H1 (cell line): Measurements from ENCODE around the gene ANKS1B. TPM values are rescaled to one million over a fixed set of nuclear protein-coding genes. Genes with fewer than 3 reads are reported as not detected.

ENCODE experiments used
- KDM5A ChIP-seq: fragments of 200-600 bp; IDR thresholded peaks from 2 replicates; pipeline ENCODE4 v1.7.1; 2012; ENCODE audit warnings: mild to moderate bottlenecking, low read length, inconsistent platforms, mixed read lengths
- polyA plus RNA-seq, 7 experiments: library from polyadenylated mRNA; depleted of rRNA in 3 of 7; stranded (reverse) in 5 of 7; unstranded in 2 of 7; fragments of >200 nt in 5 of 7; fragments of 200-250 nt in 2 of 7; gene quantifications; 1 replicate in 5 of 7; 2 replicates in 1 of 7; 4 replicates in 1 of 7; pipeline versions ENCODE4 v1.2.1 to v1.2.3, GENCODE V29; 2011 to 2013; ENCODE audit warnings: missing spikeins in 2 of 7, mixed read lengths in 2 of 7
- total RNA-seq: library from RNA; stranded (reverse); fragmentation: NEBNext Ultra II Directional; extraction: Animal tissue kit (Norgen Biotek cat#: 25700); gene quantifications from 2 replicates; pipeline ENCODE4 v1.2.1, GENCODE V29; 2021
- TF ChIP-seq, protein P1 (sequence below): fragments of 300-600 bp; sonication (generic); IDR thresholded peaks from 2 replicates; pipeline ENCODE4 v1.7.1; 2012; ENCODE audit warnings: low read length, moderate library complexity, mild to moderate bottlenecking, inconsistent platforms; ENCODE audit not compliant: insufficient replicate concordance

ANKS1B gene
- total and polyA plus RNA-seq, 2 of the 8 experiments (the other 6 are each of a cell fraction or from before 2014, with no cell fraction given): 2.7 to 6.1 TPM

DNA sequence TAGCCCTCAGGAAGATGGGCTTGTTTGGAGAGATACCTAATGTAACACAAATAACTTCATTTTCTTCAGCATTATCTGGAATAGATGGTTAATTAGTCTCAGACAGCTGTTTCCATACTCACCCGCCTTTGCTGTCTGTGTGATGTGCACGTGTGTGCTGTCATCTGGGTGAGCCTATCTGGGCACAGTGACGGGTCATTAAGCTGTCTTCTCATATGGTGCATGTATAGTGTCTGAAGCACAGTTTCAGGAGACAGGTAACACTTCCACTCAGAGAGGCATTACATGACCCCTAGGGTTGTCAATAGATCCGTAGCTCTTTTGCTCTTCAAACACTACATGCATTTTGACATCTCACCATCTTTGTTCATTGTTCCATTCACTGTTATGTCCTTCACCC is 846.3 kb downstream of the ANKS1B start (continued):
- TF ChIP-seq, protein P1, sequence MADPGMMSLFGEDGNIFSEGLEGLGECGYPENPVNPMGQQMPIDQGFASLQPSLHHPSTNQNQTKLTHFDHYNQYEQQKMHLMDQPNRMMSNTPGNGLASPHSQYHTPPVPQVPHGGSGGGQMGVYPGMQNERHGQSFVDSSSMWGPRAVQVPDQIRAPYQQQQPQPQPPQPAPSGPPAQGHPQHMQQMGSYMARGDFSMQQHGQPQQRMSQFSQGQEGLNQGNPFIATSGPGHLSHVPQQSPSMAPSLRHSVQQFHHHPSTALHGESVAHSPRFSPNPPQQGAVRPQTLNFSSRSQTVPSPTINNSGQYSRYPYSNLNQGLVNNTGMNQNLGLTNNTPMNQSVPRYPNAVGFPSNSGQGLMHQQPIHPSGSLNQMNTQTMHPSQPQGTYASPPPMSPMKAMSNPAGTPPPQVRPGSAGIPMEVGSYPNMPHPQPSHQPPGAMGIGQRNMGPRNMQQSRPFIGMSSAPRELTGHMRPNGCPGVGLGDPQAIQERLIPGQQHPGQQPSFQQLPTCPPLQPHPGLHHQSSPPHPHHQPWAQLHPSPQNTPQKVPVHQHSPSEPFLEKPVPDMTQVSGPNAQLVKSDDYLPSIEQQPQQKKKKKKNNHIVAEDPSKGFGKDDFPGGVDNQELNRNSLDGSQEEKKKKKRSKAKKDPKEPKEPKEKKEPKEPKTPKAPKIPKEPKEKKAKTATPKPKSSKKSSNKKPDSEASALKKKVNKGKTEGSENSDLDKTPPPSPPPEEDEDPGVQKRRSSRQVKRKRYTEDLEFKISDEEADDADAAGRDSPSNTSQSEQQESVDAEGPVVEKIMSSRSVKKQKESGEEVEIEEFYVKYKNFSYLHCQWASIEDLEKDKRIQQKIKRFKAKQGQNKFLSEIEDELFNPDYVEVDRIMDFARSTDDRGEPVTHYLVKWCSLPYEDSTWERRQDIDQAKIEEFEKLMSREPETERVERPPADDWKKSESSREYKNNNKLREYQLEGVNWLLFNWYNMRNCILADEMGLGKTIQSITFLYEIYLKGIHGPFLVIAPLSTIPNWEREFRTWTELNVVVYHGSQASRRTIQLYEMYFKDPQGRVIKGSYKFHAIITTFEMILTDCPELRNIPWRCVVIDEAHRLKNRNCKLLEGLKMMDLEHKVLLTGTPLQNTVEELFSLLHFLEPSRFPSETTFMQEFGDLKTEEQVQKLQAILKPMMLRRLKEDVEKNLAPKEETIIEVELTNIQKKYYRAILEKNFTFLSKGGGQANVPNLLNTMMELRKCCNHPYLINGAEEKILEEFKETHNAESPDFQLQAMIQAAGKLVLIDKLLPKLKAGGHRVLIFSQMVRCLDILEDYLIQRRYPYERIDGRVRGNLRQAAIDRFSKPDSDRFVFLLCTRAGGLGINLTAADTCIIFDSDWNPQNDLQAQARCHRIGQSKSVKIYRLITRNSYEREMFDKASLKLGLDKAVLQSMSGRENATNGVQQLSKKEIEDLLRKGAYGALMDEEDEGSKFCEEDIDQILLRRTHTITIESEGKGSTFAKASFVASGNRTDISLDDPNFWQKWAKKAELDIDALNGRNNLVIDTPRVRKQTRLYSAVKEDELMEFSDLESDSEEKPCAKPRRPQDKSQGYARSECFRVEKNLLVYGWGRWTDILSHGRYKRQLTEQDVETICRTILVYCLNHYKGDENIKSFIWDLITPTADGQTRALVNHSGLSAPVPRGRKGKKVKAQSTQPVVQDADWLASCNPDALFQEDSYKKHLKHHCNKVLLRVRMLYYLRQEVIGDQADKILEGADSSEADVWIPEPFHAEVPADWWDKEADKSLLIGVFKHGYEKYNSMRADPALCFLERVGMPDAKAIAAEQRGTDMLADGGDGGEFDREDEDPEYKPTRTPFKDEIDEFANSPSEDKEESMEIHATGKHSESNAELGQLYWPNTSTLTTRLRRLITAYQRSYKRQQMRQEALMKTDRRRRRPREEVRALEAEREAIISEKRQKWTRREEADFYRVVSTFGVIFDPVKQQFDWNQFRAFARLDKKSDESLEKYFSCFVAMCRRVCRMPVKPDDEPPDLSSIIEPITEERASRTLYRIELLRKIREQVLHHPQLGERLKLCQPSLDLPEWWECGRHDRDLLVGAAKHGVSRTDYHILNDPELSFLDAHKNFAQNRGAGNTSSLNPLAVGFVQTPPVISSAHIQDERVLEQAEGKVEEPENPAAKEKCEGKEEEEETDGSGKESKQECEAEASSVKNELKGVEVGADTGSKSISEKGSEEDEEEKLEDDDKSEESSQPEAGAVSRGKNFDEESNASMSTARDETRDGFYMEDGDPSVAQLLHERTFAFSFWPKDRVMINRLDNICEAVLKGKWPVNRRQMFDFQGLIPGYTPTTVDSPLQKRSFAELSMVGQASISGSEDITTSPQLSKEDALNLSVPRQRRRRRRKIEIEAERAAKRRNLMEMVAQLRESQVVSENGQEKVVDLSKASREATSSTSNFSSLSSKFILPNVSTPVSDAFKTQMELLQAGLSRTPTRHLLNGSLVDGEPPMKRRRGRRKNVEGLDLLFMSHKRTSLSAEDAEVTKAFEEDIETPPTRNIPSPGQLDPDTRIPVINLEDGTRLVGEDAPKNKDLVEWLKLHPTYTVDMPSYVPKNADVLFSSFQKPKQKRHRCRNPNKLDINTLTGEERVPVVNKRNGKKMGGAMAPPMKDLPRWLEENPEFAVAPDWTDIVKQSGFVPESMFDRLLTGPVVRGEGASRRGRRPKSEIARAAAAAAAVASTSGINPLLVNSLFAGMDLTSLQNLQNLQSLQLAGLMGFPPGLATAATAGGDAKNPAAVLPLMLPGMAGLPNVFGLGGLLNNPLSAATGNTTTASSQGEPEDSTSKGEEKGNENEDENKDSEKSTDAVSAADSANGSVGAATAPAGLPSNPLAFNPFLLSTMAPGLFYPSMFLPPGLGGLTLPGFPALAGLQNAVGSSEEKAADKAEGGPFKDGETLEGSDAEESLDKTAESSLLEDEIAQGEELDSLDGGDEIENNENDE: no peak
- no peak for TF ChIP-seq KDM5A
- TF ChIP-seq, all 59 proteins: peak for 0
